IPS-20b (cell line): ENCODE data around the gene ZKSCAN4.

ENCODE experiments used
- H3K27ac ChIP-seq: one replicate; pipeline ENCODE4 v1.5.1; 2013; ENCODE audit warnings: low read length
- H3K27me3 ChIP-seq: 2 replicates; pipeline ENCODE4 v1.6.1; 2013; ENCODE audit warnings: mild to moderate bottlenecking, low read length, inconsistent platforms; ENCODE audit not compliant: insufficient read depth
- H3K36me3 ChIP-seq: 2 replicates; pipeline ENCODE4 v1.6.1; 2013; ENCODE audit warnings: low read depth, mild to moderate bottlenecking, inconsistent platforms, low read length, moderate library complexity; ENCODE audit not compliant: insufficient read depth
- H3K4me1 ChIP-seq: 2 replicates; pipeline ENCODE4 v1.6.1; 2013; ENCODE audit warnings: mild to moderate bottlenecking, control low read depth, inconsistent platforms, low read length, moderate library complexity; ENCODE audit not compliant: insufficient read depth
- H3K4me3 ChIP-seq: 2 replicates; pipeline ENCODE4 v1.5.1; 2013; ENCODE audit warnings: mild to moderate bottlenecking, low read length, inconsistent platforms
- H3K9ac ChIP-seq: 2 replicates; pipeline ENCODE4 v1.6.1; 2013; ENCODE audit warnings: low read depth, mild to moderate bottlenecking, inconsistent platforms, low read length, moderate library complexity
- H3K9me3 ChIP-seq: 2 replicates; pipeline ENCODE4 v1.6.1; 2013; ENCODE audit warnings: mild to moderate bottlenecking, low read depth, low read length, inconsistent platforms; ENCODE audit not compliant: insufficient read depth

Gene ZKSCAN4

GRCh38 chr6:28217890-28218289 lies 34.2 kb downstream of the ZKSCAN4 start:
- no peaks in the 10 kb centered on the region for H3K36me3 ChIP-seq
- no peak overlapping the region for H3K9ac ChIP-seq
- H3K27me3 ChIP-seq, result peaks cover 93% of the 10 kb centered on the region
- peaks cover 9% of the 10 kb centered on the region; the same call in 1 of the 2 replicates for H3K4me1 ChIP-seq
- peak overlapping the region; percentile 77; the same call in 1 of the 2 replicates for H3K4me3 ChIP-seq
- no peaks in the 10 kb centered on the region for H3K9me3 ChIP-seq
- H3K27ac ChIP-seq, result no peak overlapping the region

DNA sequence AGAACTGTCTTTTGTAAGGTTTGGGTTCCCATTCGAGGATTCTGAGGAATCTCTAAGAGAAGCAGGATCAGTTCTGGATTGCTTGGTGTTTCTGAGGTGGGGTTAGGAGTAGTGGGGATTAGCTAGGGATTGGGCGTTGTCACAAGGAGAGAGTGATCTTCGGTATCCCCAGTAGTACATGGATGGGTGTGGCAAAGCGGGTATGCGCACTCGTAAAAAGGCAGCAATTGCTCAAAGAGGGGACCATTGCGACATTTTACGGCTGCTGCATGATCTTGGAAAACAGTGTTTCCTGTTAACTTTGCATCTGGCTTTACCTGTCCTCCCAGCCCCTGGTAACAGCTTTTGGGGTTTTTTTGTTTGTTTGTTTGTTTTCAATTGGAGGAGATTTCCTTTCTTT lies 36.6 kb downstream of the ZKSCAN4 start:
- Histone ChIP-seq H3K27me3 (peaks cover 95% of the 10 kb centered on the region), H3K27ac (no peak overlapping the region), H3K4me3 (no peak overlapping the region), H3K9me3 (no peaks in the 10 kb centered on the region), H3K4me1 (peaks cover 9% of the 10 kb centered on the region; the same call in 1 of the 2 replicates), H3K36me3 (no peaks in the 10 kb centered on the region), H3K9ac (no peak overlapping the region)

- Histone ChIP-seq H3K36me3 (no peaks in the 10 kb centered on the region), H3K27ac (no peak overlapping the region), H3K27me3 (peaks cover 98% of the 10 kb centered on the region), H3K9ac (no peak overlapping the region), H3K4me3 (peak overlapping the region; percentile 81), H3K4me1 (peaks cover 6% of the 10 kb centered on the region; the same call in 1 of the 2 replicates), H3K9me3 (no peaks in the 10 kb centered on the region)
Measured at GRCh38 chr6:28213213-28213523, 38.9 kb downstream of the ZKSCAN4 start.

- Histone ChIP-seq H3K9ac (peak overlapping the region; percentile 50; the same call in 1 of the 2 replicates), H3K27me3 (peaks cover 98% of the 10 kb centered on the region), H3K4me3 (peak overlapping the region; percentile 81), H3K4me1 (peaks cover 6% of the 10 kb centered on the region; the same call in 1 of the 2 replicates), H3K36me3 (no peaks in the 10 kb centered on the region), H3K27ac (no peak overlapping the region), H3K9me3 (no peaks in the 10 kb centered on the region)
Measured at GRCh38 chr6:28212510-28213212, 39.4 kb downstream of the ZKSCAN4 start.

DNA sequence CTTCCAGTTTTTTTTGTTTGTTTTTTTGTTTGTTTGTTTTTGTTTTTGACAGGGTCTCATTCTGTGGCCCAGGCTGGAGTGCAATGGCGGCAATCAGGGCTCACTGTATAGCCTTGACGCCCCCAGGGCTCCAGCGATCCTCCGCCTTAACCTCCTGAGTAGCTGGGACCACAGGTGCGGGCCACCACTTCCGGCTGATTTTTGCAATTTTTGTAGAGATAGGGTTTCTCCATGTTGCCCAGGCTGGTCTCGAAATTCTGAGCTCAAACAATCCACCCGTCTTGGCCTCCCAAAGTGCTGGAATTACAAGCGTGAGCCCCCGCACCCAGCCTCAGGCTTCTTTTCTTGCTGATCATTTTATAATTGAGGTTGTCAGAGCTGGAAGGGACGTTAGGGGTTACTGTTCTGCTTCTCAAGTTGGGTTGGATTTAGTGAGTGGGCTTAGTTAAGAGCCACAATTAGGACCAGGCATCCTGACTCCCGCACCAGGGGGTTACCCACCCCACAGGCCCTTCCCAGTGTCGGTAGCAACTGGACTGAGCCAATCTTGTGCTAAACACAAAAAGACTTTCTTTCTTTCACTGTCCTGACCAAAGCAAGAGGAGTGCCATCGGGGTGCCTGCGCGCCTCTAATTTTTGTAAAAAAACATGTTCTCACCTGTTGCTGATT lies 40.1 kb downstream of the ZKSCAN4 start:
- Histone ChIP-seq H3K4me3 (peak overlapping the region; percentile 81), H3K27ac (no peak overlapping the region)

DNA sequence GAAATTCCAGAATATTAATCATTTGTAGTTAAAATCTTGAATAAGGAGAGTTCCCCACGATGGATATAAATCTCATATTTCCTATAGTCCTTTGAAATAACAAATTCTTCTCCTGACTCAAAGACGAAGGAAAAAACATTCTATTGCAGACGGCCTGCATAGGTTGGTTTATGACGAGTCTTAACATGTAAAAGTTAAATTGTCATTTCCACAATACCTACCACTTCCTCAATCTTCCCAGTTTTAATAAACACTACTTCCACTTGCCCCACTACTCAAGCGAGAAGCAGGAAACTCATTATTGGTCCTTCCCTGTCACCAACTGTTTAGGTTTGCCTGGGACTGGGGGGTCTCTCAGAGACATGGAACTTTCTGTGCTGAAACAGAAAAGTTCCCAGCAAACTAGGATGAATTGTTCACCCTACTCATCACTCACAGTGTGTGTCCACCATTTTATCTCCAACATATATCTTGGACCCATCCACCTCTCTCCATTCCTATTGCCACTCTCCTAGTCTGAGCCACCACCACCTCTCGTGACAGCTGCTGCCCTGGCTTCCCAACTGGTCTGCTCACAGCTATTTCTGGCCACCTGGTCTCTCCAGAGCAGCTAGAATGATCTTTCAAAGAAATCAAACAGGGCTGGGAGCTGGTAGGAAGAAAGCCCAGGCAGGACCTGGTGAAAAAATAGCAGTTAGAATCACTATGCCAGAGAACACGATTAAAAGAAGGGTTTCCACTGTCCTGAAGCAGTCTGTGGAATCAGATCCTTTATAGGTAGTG lies 42.1 kb downstream of the ZKSCAN4 start:
- H3K36me3 ChIP-seq, result no peaks in the 10 kb centered on the region
- H3K4me3 ChIP-seq, result no peak overlapping the region
- H3K27me3 ChIP-seq, result peaks cover 99% of the 10 kb centered on the region
- H3K27ac ChIP-seq, result no peak overlapping the region
- H3K9me3 ChIP-seq, result no peaks in the 10 kb centered on the region
- H3K9ac ChIP-seq, result no peak overlapping the region
- H3K4me1 ChIP-seq, result peaks cover 6% of the 10 kb centered on the region; the same call in 1 of the 2 replicates

More for the DNA sequence above, 40.1 kb downstream of the ZKSCAN4 start:
- Histone ChIP-seq H3K4me1 (peaks cover 6% of the 10 kb centered on the region; the same call in 1 of the 2 replicates), H3K36me3 (no peaks in the 10 kb centered on the region), H3K9ac (peak overlapping the region; percentile 50; the same call in 1 of the 2 replicates), H3K9me3 (no peaks in the 10 kb centered on the region), H3K27me3 (peaks cover 99% of the 10 kb centered on the region)

- H3K27me3 ChIP-seq, result peaks cover 96% of the 10 kb centered on the region
- H3K9ac ChIP-seq, result no peak overlapping the region
- no peaks in the 10 kb centered on the region for H3K36me3 ChIP-seq
- H3K4me3 ChIP-seq, result peak overlapping the region; percentile 67
- no peak overlapping the region for H3K27ac ChIP-seq
- peaks cover 2% of the 10 kb centered on the region; the same call in 1 of the 2 replicates for H3K4me1 ChIP-seq
- H3K9me3 ChIP-seq, result no peaks in the 10 kb centered on the region
Measured at GRCh38 chr6:28208111-28208659, 43.9 kb downstream of the ZKSCAN4 start.

GRCh38 chr6:28207510-28208110 lies 44.5 kb downstream of the ZKSCAN4 start:
- no peak overlapping the region for H3K9ac ChIP-seq
- H3K4me3 ChIP-seq, result peak overlapping the region; percentile 67
- no peaks in the 10 kb centered on the region for H3K36me3 ChIP-seq
- no peak overlapping the region for H3K27ac ChIP-seq
- H3K4me1 ChIP-seq, result no peaks in the 10 kb centered on the region; the same call in 1 of the 2 replicates
- H3K9me3 ChIP-seq, result no peaks in the 10 kb centered on the region
- peaks cover 91% of the 10 kb centered on the region for H3K27me3 ChIP-seq

DNA sequence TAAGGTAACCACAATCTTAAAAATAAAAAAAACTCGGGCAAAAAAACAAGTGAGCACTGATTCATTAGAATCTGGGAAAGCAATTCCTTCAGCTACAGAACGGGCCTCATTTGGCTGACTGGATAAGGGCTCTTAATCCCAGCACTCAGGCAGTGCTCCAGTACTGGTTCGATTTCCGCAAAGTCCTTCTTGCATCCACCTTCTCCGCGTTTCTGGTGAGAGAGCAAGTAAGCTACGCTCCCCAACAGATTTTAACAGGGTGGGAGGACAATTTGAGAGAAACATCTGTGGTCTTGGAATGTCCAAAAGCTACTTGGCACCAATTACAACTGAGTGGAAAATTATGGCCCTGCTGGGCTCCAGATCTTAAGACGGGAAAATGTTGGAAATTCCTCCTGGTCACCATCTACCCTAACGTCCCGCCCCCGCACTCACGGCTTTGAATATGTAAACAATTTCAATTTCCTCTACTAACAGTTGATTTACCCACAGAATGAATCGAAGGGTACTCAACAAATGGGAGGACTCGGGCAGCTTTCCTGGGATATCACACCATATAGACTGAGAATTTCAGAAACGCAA lies 45.0 kb downstream of the ZKSCAN4 start:
- H3K27me3 ChIP-seq, result peaks cover 91% of the 10 kb centered on the region
- no peaks in the 10 kb centered on the region; the same call in 1 of the 2 replicates for H3K4me1 ChIP-seq
- H3K9me3 ChIP-seq, result no peaks in the 10 kb centered on the region
- H3K36me3 ChIP-seq, result no peaks in the 10 kb centered on the region
- H3K27ac ChIP-seq, result no peak overlapping the region
- H3K4me3 ChIP-seq, result peak overlapping the region; percentile 67
- no peak overlapping the region for H3K9ac ChIP-seq

GRCh38 chr6:28206527-28206926 lies 45.5 kb downstream of the ZKSCAN4 start:
- H3K36me3 ChIP-seq, result no peaks in the 10 kb centered on the region
- no peaks in the 10 kb centered on the region for H3K9me3 ChIP-seq
- H3K27me3 ChIP-seq, result peaks cover 91% of the 10 kb centered on the region
- no peak overlapping the region for H3K9ac ChIP-seq
- H3K4me3 ChIP-seq, result no peak overlapping the region
- no peak overlapping the region for H3K27ac ChIP-seq
- H3K4me1 ChIP-seq, result no peaks in the 10 kb centered on the region; the same call in 1 of the 2 replicates

DNA sequence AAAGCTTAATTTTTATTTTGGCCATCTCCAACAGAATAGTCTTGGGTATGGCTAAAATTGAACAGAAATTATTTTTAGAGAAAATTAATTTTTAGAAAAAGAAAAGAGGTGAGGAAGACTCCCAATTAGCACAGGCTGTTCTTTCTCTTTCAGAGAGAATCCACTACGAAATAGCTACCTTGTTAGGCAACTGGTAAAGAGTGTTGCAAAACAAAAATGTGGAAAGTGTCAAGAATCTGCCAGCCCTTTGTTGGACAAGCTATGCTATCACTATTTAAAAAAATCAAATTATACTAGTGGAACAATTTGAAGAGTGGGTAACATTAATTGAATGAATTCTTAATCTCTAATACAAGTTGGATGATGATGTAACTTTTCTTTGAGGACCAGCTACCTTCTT lies 46.2 kb downstream of the ZKSCAN4 start:
- no peaks in the 10 kb centered on the region for H3K36me3 ChIP-seq
- peaks cover 90% of the 10 kb centered on the region for H3K27me3 ChIP-seq
- no peaks in the 10 kb centered on the region for H3K9me3 ChIP-seq
- no peak overlapping the region for H3K4me3 ChIP-seq
- H3K9ac ChIP-seq, result no peak overlapping the region
- no peak overlapping the region for H3K27ac ChIP-seq
- no peaks in the 10 kb centered on the region for H3K4me1 ChIP-seq
